Liver (tissue), 3 donors: ENCODE data around the gene PDE4B.

ENCODE experiments used
- RAD21 ChIP-seq, 2 donors: IDR thresholded peaks; 2 replicates each; pipeline ENCODE4 v1.6.1; 2016; ENCODE audit warnings: antibody characterized with exemption in 2 of 2, mild to moderate bottlenecking in 2 of 2
- REST ChIP-seq: IDR thresholded peaks from 2 replicates; pipeline ENCODE4 v1.6.1; 2016; ENCODE audit warnings: antibody characterized with exemption, mild to moderate bottlenecking
- RXRA ChIP-seq, 2 donors: IDR thresholded peaks; 2 replicates each; pipeline ENCODE4 v1.6.1; 2017 to 2018; ENCODE audit warnings: antibody characterized with exemption in 2 of 2, mild to moderate bottlenecking in 1 of 2
- TAF1 ChIP-seq: conservative IDR thresholded peaks from 2 replicates; pipeline ENCODE4 v1.6.1; 2016; ENCODE audit warnings: antibody characterized with exemption, mild to moderate bottlenecking
- TF ChIP-seq, protein P1 (sequence below): fragments of 150-350 bp; IDR thresholded peaks from 2 replicates; pipeline ENCODE4 v1.5.1; 2017; ENCODE audit warnings: improper control_type of control experiment, low read depth, low read length; ENCODE audit not compliant: missing input control
- TF ChIP-seq, protein P2 (sequence below): IDR thresholded peaks from 2 replicates; pipeline ENCODE4 v1.6.1; 2016; ENCODE audit warnings: antibody characterized with exemption
- donor health status: healthy.
- donor health status: healthy.

GRCh38 chr1:66213491-66213890, 420.8 kb downstream of the PDE4B start:
- TF ChIP-seq, protein P1, sequence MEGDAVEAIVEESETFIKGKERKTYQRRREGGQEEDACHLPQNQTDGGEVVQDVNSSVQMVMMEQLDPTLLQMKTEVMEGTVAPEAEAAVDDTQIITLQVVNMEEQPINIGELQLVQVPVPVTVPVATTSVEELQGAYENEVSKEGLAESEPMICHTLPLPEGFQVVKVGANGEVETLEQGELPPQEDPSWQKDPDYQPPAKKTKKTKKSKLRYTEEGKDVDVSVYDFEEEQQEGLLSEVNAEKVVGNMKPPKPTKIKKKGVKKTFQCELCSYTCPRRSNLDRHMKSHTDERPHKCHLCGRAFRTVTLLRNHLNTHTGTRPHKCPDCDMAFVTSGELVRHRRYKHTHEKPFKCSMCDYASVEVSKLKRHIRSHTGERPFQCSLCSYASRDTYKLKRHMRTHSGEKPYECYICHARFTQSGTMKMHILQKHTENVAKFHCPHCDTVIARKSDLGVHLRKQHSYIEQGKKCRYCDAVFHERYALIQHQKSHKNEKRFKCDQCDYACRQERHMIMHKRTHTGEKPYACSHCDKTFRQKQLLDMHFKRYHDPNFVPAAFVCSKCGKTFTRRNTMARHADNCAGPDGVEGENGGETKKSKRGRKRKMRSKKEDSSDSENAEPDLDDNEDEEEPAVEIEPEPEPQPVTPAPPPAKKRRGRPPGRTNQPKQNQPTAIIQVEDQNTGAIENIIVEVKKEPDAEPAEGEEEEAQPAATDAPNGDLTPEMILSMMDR, result no peak
- TF ChIP-seq REST (no peak), RAD21 (IDR thresholded peaks at IDR 0.05) (no peak), RXRA (IDR thresholded peaks at IDR 0.05) (no peak), TAF1 (no peak)
- TF ChIP-seq, protein P2, sequence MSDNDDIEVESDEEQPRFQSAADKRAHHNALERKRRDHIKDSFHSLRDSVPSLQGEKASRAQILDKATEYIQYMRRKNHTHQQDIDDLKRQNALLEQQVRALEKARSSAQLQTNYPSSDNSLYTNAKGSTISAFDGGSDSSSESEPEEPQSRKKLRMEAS, result no peak
